A549 (cell line): Measurements from ENCODE around the gene WNT6.

Experiments used
- NR3C1 ChIP-seq: fragments of >200 bp; sonication (Bioruptor Twin); formaldehyde crosslinking; IDR thresholded peaks from 3 replicates; pipeline ENCODE4 v1.6.1; 2017
- TF ChIP-seq, protein P1 (sequence below): fragments of 200-600 bp; sonication (generic); IDR thresholded peaks from 2 replicates; pipeline ENCODE4 v1.6.1; 2016; ENCODE audit warnings: antibody characterized with exemption, mild to moderate bottlenecking, moderate library complexity
- TF ChIP-seq, protein P2 (sequence below): fragments of >200 bp; sonication (Bioruptor Twin); formaldehyde crosslinking; IDR thresholded peaks from 3 replicates; pipeline ENCODE4 v1.5.1; 2016

DNA sequence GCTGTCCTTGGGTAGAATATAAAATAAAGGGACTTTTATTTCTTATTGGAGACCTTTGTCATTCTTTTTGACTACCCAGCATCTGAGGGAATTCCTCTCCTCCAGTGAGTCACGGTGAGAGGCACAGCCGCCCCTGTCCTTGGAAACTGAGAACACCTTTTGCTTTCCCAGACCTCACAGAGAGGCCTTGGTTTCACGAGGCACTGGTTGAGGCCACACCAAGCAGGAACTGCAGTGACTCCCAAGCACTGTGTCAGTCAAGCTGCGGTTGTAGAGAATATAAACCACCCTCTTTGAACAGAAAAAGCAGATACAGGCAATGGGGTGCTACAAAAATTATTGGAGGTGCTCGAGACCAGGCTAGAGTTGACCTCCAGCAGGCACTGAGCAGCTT, 44.4 kb upstream of the WNT6 start:
- TF ChIP-seq, protein P1, sequence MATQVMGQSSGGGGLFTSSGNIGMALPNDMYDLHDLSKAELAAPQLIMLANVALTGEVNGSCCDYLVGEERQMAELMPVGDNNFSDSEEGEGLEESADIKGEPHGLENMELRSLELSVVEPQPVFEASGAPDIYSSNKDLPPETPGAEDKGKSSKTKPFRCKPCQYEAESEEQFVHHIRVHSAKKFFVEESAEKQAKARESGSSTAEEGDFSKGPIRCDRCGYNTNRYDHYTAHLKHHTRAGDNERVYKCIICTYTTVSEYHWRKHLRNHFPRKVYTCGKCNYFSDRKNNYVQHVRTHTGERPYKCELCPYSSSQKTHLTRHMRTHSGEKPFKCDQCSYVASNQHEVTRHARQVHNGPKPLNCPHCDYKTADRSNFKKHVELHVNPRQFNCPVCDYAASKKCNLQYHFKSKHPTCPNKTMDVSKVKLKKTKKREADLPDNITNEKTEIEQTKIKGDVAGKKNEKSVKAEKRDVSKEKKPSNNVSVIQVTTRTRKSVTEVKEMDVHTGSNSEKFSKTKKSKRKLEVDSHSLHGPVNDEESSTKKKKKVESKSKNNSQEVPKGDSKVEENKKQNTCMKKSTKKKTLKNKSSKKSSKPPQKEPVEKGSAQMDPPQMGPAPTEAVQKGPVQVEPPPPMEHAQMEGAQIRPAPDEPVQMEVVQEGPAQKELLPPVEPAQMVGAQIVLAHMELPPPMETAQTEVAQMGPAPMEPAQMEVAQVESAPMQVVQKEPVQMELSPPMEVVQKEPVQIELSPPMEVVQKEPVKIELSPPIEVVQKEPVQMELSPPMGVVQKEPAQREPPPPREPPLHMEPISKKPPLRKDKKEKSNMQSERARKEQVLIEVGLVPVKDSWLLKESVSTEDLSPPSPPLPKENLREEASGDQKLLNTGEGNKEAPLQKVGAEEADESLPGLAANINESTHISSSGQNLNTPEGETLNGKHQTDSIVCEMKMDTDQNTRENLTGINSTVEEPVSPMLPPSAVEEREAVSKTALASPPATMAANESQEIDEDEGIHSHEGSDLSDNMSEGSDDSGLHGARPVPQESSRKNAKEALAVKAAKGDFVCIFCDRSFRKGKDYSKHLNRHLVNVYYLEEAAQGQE = no peak
- TF ChIP-seq, protein P2, sequence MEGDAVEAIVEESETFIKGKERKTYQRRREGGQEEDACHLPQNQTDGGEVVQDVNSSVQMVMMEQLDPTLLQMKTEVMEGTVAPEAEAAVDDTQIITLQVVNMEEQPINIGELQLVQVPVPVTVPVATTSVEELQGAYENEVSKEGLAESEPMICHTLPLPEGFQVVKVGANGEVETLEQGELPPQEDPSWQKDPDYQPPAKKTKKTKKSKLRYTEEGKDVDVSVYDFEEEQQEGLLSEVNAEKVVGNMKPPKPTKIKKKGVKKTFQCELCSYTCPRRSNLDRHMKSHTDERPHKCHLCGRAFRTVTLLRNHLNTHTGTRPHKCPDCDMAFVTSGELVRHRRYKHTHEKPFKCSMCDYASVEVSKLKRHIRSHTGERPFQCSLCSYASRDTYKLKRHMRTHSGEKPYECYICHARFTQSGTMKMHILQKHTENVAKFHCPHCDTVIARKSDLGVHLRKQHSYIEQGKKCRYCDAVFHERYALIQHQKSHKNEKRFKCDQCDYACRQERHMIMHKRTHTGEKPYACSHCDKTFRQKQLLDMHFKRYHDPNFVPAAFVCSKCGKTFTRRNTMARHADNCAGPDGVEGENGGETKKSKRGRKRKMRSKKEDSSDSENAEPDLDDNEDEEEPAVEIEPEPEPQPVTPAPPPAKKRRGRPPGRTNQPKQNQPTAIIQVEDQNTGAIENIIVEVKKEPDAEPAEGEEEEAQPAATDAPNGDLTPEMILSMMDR = no peak
- no peak for TF ChIP-seq NR3C1
